GM18508 (cell line): ENCODE data around the gene MYCBP2.

Experiments used
- ATAC-seq: cut with Tn5 transposase; IDR thresholded peaks from one replicate; pipeline ENCODE4 v1.9.1; 2021; ENCODE audit warnings: moderate number of reproducible peaks; ENCODE audit not compliant: insufficient read depth, unreplicated experiment

The MYCBP2 gene

GRCh38 chr13:77042566-77043177, 284.2 kb downstream of the MYCBP2 start:
- no peak for ATAC-seq

- ATAC-seq: no peak
Observed at GRCh38 chr13:77040835-77041234, 286.1 kb downstream of the MYCBP2 start.

GRCh38 chr13:77040076-77040475, 286.8 kb downstream of the MYCBP2 start:
- ATAC-seq: no peak

GRCh38 chr13:77038907-77039480, 287.9 kb downstream of the MYCBP2 start:
- no peak for ATAC-seq

- ATAC-seq: no peak
Observed at GRCh38 chr13:77036279-77036678, 290.6 kb downstream of the MYCBP2 start.

- ATAC-seq: no peak
Observed at GRCh38 chr13:77034881-77035280, 292.0 kb downstream of the MYCBP2 start.

- no peak for ATAC-seq
Observed at GRCh38 chr13:77033717-77034302, 293.1 kb downstream of the MYCBP2 start.

GRCh38 chr13:77031656-77032243, 295.1 kb downstream of the MYCBP2 start:
- ATAC-seq: no peak

- ATAC-seq: no peak
Observed at GRCh38 chr13:77029436-77029835, 297.5 kb downstream of the MYCBP2 start.

GRCh38 chr13:77028202-77028601, 298.7 kb downstream of the MYCBP2 start:
- no peak for ATAC-seq

GRCh38 chr13:77026861-77027621, 299.9 kb downstream of the MYCBP2 start, which contains the start of gene FBXL3:
TSS of gene FBXL3 (minus strand) at chr13:77027159. CDS start at chr13:77021860, 5,299 bp downstream.
- ATAC-seq: peak; percentile 35

- ATAC-seq: peak; percentile 37
Observed at GRCh38 chr13:77026255-77026860, 300.5 kb downstream of the MYCBP2 start.

- ATAC-seq: no peak
Observed at GRCh38 chr13:77022341-77022740, 304.6 kb downstream of the MYCBP2 start.

GRCh38 chr13:77019756-77020155, 307.1 kb downstream of the MYCBP2 start:
- ATAC-seq: no peak

GRCh38 chr13:77016888-77017623, 309.8 kb downstream of the MYCBP2 start:
- ATAC-seq: no peak

GRCh38 chr13:77016251-77016812, 310.6 kb downstream of the MYCBP2 start:
- no peak for ATAC-seq

- no peak for ATAC-seq
Observed at GRCh38 chr13:77014906-77015685, 311.8 kb downstream of the MYCBP2 start.

GRCh38 chr13:77013853-77014542, 312.9 kb downstream of the MYCBP2 start:
- ATAC-seq: no peak
